Uterus (tissue), 4 donors: ENCODE results near the gene CDKN2B-AS1. TPM values are rescaled to one million over a fixed set of nuclear protein-coding genes. Genes with fewer than 3 reads are reported as not detected.

Source experiments
- DNase-seq, 2 donors: peaks; one replicate each; pipeline ENCODE4 v3.0.0-alpha.2; 2019 to 2020
- H3K27ac ChIP-seq, 2 donors: fragments of 200-600 bp; sonication (generic); 1 replicate in 1 of 2; 2 replicates in 1 of 2; pipeline ENCODE4 v1.5.1; 2016 to 2018
- H3K27me3 ChIP-seq, 2 donors: fragments of 200-600 bp; sonication (generic); one replicate each; pipeline ENCODE4 v1.5.1; 2018 to 2019; ENCODE audit warnings: control low read depth in 1 of 2
- H3K36me3 ChIP-seq, 2 donors: fragments of 200-600 bp; sonication (generic); one replicate each; pipeline ENCODE4 v1.5.1; 2019; ENCODE audit warnings: control low read depth in 1 of 2
- H3K4me1 ChIP-seq, 2 donors: fragments of 200-600 bp; sonication (generic); one replicate each; pipeline ENCODE4 v1.5.1; 2018 to 2019; ENCODE audit warnings: control low read depth in 1 of 2
- H3K4me3 ChIP-seq, 2 donors: fragments of 200-600 bp; sonication (generic); 1 replicate in 1 of 2; 2 replicates in 1 of 2; pipeline ENCODE4 v1.5.1; 2018 to 2019; ENCODE audit warnings: mild to moderate bottlenecking in 1 of 2
- H3K9me3 ChIP-seq, 2 donors: fragments of 200-600 bp; sonication (generic); one replicate each; pipeline ENCODE4 v1.5.1; 2019; ENCODE audit warnings: control low read depth in 1 of 2
- POLR2A ChIP-seq, 2 donors: fragments of 450-650 bp; IDR thresholded peaks; one replicate each; pipeline ENCODE4 v1.6.1; 2016; ENCODE audit warnings: antibody characterized with exemption in 2 of 2, mild to moderate bottlenecking in 1 of 2, moderate library complexity in 1 of 2
- intact Hi-C: fragments of 100-400 bp; cut with DNase I; formaldehyde crosslinking; loops from one replicate; pipeline ENCODE4 v1.15.1; 2023; ENCODE audit warnings: low total_unique reads
- total RNA-seq, 4 donors: library from RNA; depleted of rRNA in 3 of 4; stranded (reverse); fragments of >200 nt in 3 of 4; gene quantifications; one replicate each; pipeline versions ENCODE4 v1.1.0 to v1.2.4, GENCODE V29; 2014 to 2023
- TF ChIP-seq, protein P1 (sequence below), 4 experiments: fragments of 200-600 bp in 2 of 4; fragments of 450-650 bp in 2 of 4; sonication (generic) in 2 of 4; IDR thresholded peaks; one replicate each; pipeline ENCODE4 v1.5.1; 2016 to 2019; ENCODE audit warnings: antibody characterized with exemption in 4 of 4, mild to moderate bottlenecking in 2 of 4, moderate library complexity in 1 of 4
- donor health status: DM: yes; HTN: yes; CAD: no.

CDKN2B-AS1 gene
- total RNA-seq, 4 donors from 2014 or later = 0.29 to 1.8 (median 0.35) TPM; not detected in 1

DNA sequence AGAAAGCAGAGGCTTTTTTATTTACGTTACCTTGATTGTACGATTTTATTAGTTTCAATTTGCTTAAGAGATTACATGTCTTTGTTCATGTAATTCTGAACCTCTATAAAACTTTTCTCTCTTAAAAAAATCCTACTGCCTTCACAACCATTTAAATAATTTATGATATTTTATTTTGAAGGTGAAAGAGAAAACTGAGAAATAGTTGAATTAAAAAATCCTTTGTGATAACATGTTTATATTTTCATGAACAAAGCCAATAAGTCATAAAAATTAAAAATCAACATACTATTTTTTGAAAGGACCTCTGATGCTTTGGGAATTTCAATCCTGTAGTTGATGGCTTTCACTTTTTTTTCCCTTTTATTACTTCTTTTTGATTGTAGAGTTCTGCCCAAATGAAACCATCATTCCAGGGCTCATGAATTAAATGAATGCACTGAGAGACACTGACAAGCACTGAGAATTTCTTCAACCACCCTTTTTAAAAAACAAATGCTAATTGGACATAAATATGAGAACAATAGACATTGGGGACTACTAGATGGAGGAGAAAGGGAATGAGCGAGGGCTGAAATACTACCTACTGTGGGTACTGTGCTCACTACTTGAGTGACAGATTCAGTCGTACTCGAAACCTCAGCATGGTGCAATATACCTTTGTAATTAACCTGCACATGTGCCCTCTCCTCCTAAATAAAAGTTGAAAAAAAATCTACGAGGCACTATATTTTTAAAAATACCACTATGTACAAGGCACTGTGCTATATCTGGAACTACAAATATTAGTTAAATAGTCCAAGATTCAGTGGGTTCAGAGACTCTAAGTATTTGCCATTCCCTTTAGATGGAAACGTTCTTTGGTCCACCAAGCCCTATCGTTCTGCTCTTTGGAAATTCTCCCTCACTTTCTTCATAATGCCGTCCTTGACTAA, 6.3 kb upstream of the CDKN2B-AS1 start:
- H3K27me3 ChIP-seq = peaks cover 0 to 93% of the 10 kb centered on the region in 2 donors
- TF ChIP-seq, protein P1, sequence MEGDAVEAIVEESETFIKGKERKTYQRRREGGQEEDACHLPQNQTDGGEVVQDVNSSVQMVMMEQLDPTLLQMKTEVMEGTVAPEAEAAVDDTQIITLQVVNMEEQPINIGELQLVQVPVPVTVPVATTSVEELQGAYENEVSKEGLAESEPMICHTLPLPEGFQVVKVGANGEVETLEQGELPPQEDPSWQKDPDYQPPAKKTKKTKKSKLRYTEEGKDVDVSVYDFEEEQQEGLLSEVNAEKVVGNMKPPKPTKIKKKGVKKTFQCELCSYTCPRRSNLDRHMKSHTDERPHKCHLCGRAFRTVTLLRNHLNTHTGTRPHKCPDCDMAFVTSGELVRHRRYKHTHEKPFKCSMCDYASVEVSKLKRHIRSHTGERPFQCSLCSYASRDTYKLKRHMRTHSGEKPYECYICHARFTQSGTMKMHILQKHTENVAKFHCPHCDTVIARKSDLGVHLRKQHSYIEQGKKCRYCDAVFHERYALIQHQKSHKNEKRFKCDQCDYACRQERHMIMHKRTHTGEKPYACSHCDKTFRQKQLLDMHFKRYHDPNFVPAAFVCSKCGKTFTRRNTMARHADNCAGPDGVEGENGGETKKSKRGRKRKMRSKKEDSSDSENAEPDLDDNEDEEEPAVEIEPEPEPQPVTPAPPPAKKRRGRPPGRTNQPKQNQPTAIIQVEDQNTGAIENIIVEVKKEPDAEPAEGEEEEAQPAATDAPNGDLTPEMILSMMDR (IDR thresholded peaks at IDR 0.05) = no peak
- no peak for TF ChIP-seq POLR2A (IDR thresholded peaks at IDR 0.05)
- intact Hi-C loops = no loop called here
- DNase-seq = no peak
- H3K4me3 ChIP-seq = no peak overlapping the region
- H3K4me1 ChIP-seq = no peaks in the 10 kb centered on the region
- H3K36me3 ChIP-seq = no peaks in the 10 kb centered on the region
- no peak overlapping the region for H3K27ac ChIP-seq
- H3K9me3 ChIP-seq = no peaks in the 10 kb centered on the region

DNA sequence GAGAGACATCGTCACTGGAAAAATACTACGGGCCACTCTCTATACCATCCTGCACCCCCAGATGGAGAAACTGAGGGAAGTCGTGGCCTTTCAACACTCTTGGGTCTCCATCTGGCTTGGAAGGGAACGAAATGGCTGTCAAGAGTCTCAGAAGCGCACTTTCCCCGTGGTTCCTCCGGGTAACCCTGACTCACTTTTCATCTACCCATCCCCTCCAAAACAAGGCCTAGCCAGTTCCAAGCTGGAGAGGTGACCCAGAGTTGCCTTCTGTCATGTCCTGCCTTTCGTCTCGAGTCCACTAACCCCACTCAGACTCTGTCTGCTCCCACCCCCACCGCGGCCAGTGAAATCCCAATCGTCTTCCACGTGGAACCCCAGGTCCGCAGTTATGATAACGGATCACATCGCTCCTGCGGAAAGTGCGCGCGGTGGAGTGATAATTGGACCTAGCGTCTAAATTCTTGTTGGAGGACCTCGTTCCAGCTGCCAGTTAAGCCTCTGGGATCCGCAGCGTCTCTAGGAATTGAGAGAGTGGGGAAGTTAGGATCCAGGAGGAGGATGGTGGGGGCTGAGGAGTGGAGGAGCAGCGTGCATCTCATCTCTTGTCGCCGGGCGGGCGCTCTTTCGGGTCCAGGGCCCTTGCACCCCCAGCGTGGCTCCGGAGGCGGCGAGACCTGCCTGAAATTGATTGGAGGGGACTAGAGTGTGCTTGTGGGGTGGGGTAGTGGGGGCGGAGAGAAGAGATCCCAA, 5.0 kb upstream of the CDKN2B-AS1 start:
- H3K9me3 ChIP-seq = no peaks in the 10 kb centered on the region
- no peak for TF ChIP-seq POLR2A (IDR thresholded peaks at IDR 0.05)
- TF ChIP-seq, protein P1 (IDR thresholded peaks at IDR 0.05) = no peak
- no peaks in the 10 kb centered on the region for H3K36me3 ChIP-seq
- intact Hi-C loops = no loop called here
- no peak overlapping the region for H3K27ac ChIP-seq
- H3K4me3 ChIP-seq = no peak overlapping the region
- peaks cover 0 to 83% of the 10 kb centered on the region in 2 donors for H3K27me3 ChIP-seq
- peaks cover 0 to 4% of the 10 kb centered on the region in 2 donors for H3K4me1 ChIP-seq
- DNase-seq = no peak

DNA sequence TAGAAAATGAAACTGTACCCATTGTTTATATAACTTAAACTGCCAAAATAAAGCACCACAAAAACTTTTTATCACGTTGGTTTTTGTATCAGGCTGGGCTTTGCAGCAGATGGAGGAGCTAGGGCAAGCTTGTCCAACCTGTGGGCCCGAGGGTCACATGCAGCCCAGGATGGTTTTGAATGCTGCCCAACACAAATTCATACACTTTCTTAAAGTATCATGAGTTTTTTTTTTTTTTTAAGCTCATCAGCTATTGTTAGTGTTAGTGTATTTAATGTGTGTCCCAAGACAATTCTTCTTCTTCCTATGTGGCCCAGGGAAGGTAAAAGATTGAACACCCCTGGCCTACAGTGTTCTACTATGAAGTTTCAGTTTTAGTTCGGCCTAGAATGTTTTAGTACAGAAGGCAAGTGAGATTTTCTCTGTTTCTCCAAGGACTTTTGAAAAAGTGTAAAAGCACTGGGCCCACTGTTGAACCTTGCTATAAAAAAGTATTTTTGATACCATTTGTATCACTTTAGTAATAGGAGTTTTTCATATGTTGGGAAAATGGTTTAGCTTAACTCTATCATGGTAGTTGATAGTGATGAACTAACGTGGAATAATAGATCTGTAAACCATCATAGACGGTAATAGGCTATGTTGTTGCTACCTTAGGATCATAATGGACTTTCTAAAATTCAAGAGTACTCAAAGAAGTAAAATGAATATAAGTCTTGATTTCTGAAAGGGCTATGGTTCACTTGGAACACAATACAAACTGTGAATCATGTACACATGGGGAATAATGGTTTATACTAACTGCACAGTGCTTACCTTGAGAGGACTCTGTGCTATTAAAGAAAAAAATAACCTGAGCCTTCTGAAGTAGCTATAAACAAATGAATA, 3.3 kb upstream of the CDKN2B-AS1 start:
- no peak for DNase-seq
- H3K36me3 ChIP-seq = no peaks in the 10 kb centered on the region
- H3K27ac ChIP-seq = no peak overlapping the region
- peaks cover 0 to 4% of the 10 kb centered on the region in 2 donors for H3K4me1 ChIP-seq
- no peaks in the 10 kb centered on the region for H3K9me3 ChIP-seq
- peaks cover 0 to 67% of the 10 kb centered on the region in 2 donors for H3K27me3 ChIP-seq
- H3K4me3 ChIP-seq = no peak overlapping the region
- TF ChIP-seq, protein P1 (IDR thresholded peaks at IDR 0.05) = no peak
- TF ChIP-seq POLR2A (IDR thresholded peaks at IDR 0.05) = no peak
- intact Hi-C loops = no loop called here

DNA sequence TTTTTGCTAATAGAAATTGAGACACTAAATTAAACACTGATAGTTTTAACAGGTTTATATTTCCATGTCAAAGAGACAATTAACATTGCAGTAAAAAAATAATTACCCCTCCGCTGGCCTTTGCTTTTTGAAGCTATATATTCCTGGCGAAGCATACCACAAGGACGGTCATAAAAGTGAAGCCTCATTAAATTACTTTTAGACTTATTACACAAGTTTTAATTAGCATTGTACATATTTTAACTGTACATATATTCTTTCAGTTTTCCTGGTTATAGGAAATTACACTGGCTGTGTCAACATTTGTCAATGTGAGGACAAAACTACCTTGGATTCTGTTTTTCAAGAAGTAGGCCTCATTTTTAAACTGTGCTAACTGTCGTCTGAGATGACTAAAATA, 1.6 kb upstream of the CDKN2B-AS1 start:
- no peak for DNase-seq
- Histone ChIP-seq H3K27ac (no peak overlapping the region), H3K27me3 (peaks cover 0 to 53% of the 10 kb centered on the region in 2 donors), H3K9me3 (no peaks in the 10 kb centered on the region), H3K4me1 (peaks cover 0 to 4% of the 10 kb centered on the region in 2 donors), H3K4me3 (no peak overlapping the region), H3K36me3 (no peaks in the 10 kb centered on the region)
- no peak for TF ChIP-seq POLR2A (IDR thresholded peaks at IDR 0.05)
- TF ChIP-seq, protein P1 (IDR thresholded peaks at IDR 0.05) = no peak
- intact Hi-C loops = no loop called here
